HG03196 (cell line): Measurements from ENCODE around the gene SVIL.
"Not testable (repeated sequence)": the region's sequence is repeated elsewhere in the genome, so short reads cannot be mapped to it uniquely, and the experiment has no call there.

Source experiments
- ATAC-seq: cut with Tn5 transposase; IDR thresholded peaks from one replicate; pipeline ENCODE4 v1.9.1; 2021; ENCODE audit not compliant: unreplicated experiment

Gene SVIL

DNA sequence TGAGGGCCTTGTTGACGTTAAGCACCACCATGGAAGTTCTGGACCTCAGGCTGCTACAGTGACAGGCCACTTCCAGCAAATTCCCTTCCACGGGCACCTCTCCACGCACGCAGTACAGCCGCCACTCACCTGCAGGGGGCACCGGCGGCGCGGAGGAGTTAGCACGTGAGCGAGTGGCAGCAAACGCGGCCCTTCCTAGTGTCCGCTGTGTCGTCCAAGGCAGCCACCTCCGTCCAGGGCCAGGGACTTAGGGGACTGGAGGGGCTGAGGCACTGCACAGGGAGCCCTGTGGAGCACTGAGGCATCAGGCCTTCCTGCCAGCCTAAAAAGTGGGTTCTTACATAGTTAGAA lies 164.4 kb downstream of the SVIL start:
- no peak for ATAC-seq

- ATAC-seq, result no peak
These were observed 165.1 kb downstream of the SVIL start for GRCh38 chr10:29469481-29470354.

DNA sequence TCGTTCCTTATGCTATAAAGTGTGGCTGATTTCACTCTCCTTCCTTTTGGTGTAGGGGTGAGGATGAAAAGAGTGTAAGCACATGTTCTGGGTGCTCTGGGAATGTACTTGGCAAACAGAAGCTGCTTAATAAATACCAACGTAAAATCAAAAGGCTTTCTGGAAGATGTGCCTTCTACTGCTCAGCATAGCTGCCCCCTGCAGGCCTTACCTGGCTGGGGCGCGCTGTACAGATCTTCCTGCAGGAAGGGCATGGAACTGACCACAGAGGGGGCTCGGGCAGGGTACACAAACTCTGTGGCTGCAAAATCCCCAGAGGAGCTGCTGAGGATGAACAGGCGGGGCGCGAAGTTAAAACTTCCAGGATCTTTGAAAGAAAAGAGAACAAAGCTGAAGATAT lies 169.4 kb downstream of the SVIL start:
- ATAC-seq, result no peak

DNA sequence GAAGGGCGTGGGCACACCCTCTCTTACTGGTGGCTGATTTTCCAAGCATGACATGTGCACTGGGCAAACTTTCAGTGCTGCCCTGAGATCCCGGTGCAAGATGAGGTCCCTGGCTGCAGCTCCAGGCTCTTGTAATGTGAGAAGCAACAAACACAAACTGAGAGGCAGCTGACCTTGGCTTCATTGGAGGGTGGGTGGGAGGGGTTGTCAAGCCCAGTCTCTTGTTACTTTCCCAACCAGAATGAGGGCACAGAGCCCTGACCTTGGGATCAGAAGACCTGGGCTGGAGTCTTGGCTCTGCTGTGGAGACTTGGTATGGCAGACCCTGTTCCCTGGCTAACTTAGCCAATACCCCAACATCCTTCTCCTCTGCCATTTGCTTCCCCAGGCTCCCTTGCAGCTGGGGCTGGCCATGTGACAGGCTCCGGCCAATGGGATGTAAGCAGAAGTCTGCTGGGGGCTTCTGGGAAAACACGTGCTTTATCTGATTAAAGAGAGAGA lies 170.1 kb downstream of the SVIL start:
- not testable (repeated sequence) for ATAC-seq

DNA sequence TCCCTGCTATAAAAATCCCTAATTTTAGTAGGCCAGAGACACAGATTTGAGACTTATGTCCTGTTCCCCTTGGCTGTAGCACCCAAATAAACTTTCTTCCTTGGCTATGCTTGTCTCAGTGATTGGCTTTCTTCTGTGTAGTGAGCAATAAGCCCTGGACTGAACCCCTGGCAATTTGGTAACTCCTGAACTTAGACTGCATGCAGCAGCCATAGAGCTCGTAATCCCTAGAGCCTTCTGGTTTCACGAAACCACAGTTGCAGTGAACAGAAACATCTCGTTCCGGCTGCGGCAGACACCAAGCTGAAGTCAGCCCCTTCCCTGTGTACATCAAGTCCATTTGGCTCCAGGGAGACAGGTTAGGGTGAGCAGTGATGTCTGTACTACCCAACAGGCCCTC lies 173.7 kb downstream of the SVIL start:
- no peak for ATAC-seq

DNA sequence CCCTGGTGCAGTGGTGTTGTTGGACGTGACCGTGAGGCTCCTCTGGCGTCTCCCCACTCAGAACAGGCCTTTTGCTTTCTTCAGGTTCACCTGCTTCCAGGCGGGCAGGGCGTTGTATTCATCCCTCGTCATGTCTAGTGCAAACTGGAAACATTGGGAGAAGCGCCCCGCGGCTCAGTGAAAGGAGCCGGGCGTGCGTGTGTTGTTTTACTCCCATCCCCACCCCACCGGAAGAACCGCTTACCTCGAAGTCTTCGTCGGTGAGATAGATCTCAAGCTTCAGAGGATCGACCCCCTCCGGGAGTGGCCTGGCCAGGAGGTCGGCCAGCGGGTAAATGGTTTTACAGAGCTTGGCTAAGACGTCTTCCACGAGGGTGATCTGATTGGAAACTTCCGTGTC lies 176.6 kb downstream of the SVIL start:
- not testable (repeated sequence) for ATAC-seq

GRCh38 chr10:29455095-29455494 lies 179.7 kb downstream of the SVIL start:
- ATAC-seq, result no peak

DNA sequence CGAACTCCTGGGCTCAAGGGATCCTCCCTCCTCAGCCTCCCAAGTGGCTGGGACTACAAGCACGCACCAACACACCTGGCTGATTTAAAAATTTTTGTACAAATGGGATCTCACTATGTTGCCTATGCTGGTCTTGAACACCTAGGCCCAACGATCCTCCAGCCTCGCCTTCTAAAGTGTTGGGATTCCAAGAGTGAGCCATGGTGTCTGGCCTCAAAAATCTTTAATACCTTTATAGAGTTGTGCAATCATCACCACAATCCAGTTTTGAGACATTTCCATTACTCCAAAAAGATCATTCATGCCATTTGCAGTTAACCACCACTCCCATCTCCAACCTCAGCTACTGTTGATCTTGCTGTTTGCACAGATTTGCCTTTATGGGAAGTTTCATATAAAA lies 180.5 kb downstream of the SVIL start:
- no peak for ATAC-seq

- ATAC-seq, result no peak
These were observed 182.2 kb downstream of the SVIL start for GRCh38 chr10:29452546-29452945.

- ATAC-seq, result no peak
These were observed 182.8 kb downstream of the SVIL start for GRCh38 chr10:29451946-29452345.

GRCh38 chr10:29450405-29450804 lies 184.4 kb downstream of the SVIL start:
- no peak for ATAC-seq

GRCh38 chr10:29448756-29449592 lies 185.8 kb downstream of the SVIL start:
- ATAC-seq, result peak; percentile 89

DNA sequence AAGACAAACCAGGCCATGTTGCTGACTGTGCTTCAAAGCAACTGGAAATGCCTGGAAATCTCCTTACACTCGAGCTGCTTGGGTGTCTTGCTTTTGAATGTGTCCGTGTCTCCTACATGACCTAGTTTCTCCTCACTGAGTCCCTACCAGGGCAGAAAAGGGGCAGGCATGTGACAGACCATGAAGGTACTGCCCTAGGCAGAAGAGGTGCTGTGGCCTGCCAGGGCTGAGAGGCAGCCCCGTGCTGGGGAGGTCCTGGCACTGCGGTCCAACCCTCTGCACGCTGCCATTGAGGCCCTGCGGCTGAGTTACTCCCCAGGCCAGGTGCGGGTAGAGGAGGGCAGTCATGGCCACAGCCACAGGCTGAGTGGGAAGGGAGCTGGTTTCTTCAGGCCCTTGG lies 186.6 kb downstream of the SVIL start:
- no peak for ATAC-seq

DNA sequence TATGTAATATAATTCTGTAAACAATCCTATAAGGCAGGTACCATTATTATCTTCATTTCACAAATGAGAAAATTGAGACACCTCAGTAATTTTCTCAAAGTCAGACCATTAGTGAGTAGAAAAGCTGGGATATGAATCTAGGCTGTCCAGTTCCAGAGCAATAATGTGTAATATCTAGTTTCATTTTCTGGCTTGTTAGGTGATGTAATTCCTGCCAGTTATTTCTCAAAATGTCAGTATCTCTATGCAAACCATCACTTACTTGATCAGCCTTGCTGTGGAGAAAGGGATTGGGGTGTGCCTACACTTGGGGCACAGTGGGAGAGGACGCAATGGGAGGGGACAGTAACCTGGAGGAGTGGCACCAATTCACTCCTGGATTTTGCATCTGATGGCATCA lies 188.4 kb downstream of the SVIL start:
- no peak for ATAC-seq

DNA sequence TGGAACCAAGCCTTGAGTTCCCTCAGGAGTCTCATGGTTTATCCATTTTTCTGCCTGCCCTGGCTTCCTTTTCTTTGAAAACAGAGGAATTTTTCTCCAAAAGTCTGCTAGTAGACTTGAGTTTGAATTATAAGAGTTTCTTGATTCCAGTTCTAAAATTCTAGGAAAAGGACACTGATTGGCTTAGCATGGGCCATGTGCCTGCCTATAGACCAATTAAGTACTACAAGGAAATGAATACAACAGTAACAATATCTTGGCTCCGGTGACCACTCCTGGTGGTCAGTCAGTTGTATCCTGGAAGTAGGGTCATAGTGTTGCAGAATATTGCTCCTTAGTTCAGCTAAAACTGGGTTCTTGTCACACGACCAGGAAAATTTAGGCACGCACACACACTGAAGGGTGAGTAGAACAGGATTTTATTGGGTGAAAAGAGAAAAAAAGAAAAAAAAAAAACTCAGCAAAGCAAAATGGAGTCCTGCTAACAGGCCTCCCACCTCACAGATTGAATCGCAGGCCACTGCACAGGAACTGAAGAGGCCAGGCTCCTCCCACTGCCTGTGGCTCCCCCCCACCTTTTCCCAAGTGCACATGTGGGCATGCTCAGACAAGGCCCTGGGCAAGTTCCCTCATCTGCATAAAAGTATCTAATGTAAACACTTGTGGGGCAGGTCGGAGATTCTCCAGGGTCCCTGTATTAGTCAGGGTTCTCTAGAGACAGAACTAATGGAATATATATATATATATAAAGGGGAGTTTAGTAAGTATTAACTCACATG lies 190.8 kb downstream of the SVIL start:
- ATAC-seq, result no peak

- ATAC-seq, result no peak
These were observed 193.8 kb downstream of the SVIL start for GRCh38 chr10:29440981-29441380.

DNA sequence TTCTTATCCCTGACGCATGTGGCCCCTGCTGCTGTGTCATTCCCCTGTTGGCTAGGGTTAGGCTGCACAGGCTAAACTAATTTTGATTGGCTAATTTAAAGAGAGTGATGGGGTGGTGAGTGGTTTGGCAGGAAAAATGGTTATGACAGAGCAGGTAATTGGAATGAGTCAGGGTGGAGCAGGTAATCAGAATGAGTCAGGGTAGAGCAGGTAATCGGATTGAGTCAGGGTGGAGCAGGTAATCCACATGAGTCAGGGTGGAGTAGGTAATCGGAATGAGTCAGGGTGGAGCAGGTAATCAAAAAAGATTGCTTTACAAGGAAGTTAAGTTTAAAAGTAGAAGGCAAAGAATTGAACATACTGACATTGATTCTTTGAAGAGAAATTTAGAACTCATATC lies 195.8 kb downstream of the SVIL start:
- ATAC-seq, result not testable (repeated sequence)

DNA sequence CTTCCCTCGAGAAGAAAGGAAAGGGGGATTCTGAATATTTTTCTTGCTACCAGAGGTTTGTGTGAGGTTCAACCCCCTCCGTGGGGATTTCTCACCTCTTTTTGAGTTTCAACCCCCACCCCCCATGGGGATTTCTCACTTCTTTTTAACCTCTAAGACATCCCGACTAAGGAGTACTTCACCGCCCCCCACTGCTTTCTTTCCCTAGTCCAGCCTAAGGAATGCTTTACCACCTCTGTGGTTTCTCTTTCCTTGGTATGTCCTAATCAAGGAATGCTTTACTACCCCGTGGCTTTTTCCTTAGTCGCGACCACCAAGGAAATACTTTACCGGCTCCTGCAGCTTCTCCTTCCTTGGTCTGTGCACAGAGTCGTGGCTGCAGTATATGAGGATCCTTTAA lies 196.5 kb downstream of the SVIL start:
- no peak for ATAC-seq

- ATAC-seq, result no peak
These were observed 196.9 kb downstream of the SVIL start for GRCh38 chr10:29437871-29438270.

DNA sequence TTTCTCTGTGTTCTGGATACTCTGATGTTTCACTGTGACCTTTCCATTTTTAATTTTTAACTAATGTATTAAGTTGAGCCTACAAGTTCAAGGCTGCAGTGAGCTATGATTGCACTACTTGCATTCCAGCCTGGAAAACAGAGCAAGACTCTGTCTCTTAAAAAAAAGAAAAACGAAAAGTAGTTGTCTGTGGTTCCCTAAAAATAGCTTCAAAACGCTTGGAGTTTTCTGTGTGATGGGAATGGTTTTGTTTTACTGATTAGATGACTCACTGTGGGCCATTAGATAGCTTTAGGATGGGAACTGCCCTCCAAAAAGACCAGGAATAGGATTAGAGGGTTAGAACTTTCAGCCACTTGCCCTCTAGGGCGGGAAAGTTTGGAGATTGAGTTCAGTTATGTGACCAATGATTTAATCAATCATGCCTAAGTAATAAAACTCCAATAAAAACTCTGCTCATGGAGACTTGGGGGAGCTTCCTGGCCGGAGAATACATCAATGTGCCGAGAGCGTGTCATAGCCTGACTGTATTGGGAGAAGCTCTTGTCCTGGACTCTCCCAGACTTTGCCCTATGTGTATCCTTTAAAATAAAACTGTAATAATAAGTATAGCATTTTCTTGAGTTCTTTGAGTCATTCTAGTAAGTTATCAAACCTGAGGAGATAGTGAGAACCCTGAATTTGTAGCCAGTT lies 198.8 kb downstream of the SVIL start:
- ATAC-seq, result no peak

GRCh38 chr10:29434111-29434510 lies 200.7 kb downstream of the SVIL start:
- no peak for ATAC-seq
